Stimulated activated CD4-positive, alpha-beta T cell treated with anti-CD3 and anti-CD28 coated beads, Interleukin-1b, Interleukin-23, amount 100 ng/mL, for 48 hours (primary cell): ENCODE measurements around the gene EIF5A2.
A peak's percentile ranks its signal among the peaks of the same experiment; 100 is the strongest.
"Not testable (repeated sequence)": the region's sequence is repeated elsewhere in the genome, so short reads cannot be mapped to it uniquely, and the experiment has no call there.

Experiments used
- DNase-seq: peaks from one replicate; pipeline ENCODE4 v3.0.0-alpha.2; 2020

Gene EIF5A2

GRCh38 chr3:170908235-170909116, at the start of gene EIF5A2:
TSS of gene EIF5A2 (minus strand) at chr3:170908637. CDS start at chr3:170907806, 831 bp downstream.
- DNase-seq = peak; percentile 96

GRCh38 chr3:170956647-170957046, 48.2 kb upstream of the EIF5A2 start:
- DNase-seq = no peak

GRCh38 chr3:170953736-170954135, 45.3 kb upstream of the EIF5A2 start:
- no peak for DNase-seq

GRCh38 chr3:170953229-170953628, 44.8 kb upstream of the EIF5A2 start:
- DNase-seq = no peak

- DNase-seq = no peak
These were observed 40.8 kb upstream of the EIF5A2 start for GRCh38 chr3:170949211-170949610.

GRCh38 chr3:170947018-170947769, 38.8 kb upstream of the EIF5A2 start:
- no peak for DNase-seq

- no peak for DNase-seq
These were observed 33.6 kb upstream of the EIF5A2 start for GRCh38 chr3:170942011-170942410.

GRCh38 chr3:170941551-170941950, 33.1 kb upstream of the EIF5A2 start:
- DNase-seq = no peak

GRCh38 chr3:170933039-170933438, 24.6 kb upstream of the EIF5A2 start:
- not testable (repeated sequence) for DNase-seq

GRCh38 chr3:170923553-170923952, 15.1 kb upstream of the EIF5A2 start:
- DNase-seq = not testable (repeated sequence)

GRCh38 chr3:170918715-170919114, 10.3 kb upstream of the EIF5A2 start:
- no peak for DNase-seq

- no peak for DNase-seq
These were observed 6.3 kb upstream of the EIF5A2 start for GRCh38 chr3:170914690-170915089.

GRCh38 chr3:170914212-170914611, 5.8 kb upstream of the EIF5A2 start:
- no peak for DNase-seq

- no peak for DNase-seq
These were observed 2.6 kb upstream of the EIF5A2 start for GRCh38 chr3:170911051-170911450.

- DNase-seq = no peak
These were observed 2.1 kb upstream of the EIF5A2 start for GRCh38 chr3:170910542-170910941.

GRCh38 chr3:170909129-170909903, 879 bp upstream of the EIF5A2 start:
- DNase-seq = no peak

GRCh38 chr3:170907637-170908234, 701 bp downstream of the EIF5A2 start:
- DNase-seq = no peak

- no peak for DNase-seq
These were observed 2.6 kb downstream of the EIF5A2 start for GRCh38 chr3:170905862-170906261.

GRCh38 chr3:170903123-170903522, 5.3 kb downstream of the EIF5A2 start:
- DNase-seq = no peak

GRCh38 chr3:170899455-170899854, 9.0 kb downstream of the EIF5A2 start:
- no peak for DNase-seq

- no peak for DNase-seq
These were observed 10.5 kb downstream of the EIF5A2 start for GRCh38 chr3:170897978-170898377.

GRCh38 chr3:170897199-170897598, 11.2 kb downstream of the EIF5A2 start:
- not testable (repeated sequence) for DNase-seq

- DNase-seq = no peak
These were observed 11.7 kb downstream of the EIF5A2 start for GRCh38 chr3:170896781-170897180.
